ENCODE measurements around the gene E2F6.

The E2F6 gene

DNA sequence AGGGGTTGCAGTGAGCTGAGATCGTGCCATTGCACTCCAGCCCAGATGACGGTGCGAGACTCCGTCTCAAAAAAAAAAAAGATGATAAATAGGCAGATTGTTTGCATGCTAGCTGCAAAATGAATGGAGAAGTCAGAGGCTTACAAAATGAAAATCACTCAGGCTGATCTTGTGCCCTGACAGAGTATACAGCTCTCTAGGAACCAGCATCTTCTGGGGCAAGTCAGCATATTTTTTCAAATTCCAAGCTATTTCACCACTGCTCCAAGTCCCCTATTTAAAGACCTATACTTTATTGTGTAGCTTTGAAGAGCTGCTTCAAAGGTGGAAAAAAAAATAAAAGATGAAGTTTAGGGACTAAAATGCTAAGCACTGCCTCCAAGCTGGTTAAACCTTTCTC is 6.1 kb downstream of the E2F6 start:
- Histone ChIP-seq H3K9me3 (ENCODE audit: control insufficient read depth in 2 of 2, low read length in 2 of 2) (no peaks in the 10 kb centered on the region), H3K9ac (ENCODE audit: low read depth in 1 of 2, low read length in 2 of 2) (no peak overlapping the region), H3K36me3 (ENCODE audit: control insufficient read depth in 2 of 2, insufficient read depth in 2 of 2, low read length in 2 of 2) (peaks cover 0 to 4% of the 10 kb centered on the region in 2 donors), H3K4me1 (ENCODE audit: control insufficient read depth in 2 of 2, insufficient read depth in 2 of 2, low read length in 2 of 2) (peaks cover 3 to 7% of the 10 kb centered on the region in 2 donors), H3K27ac (ENCODE audit: low read depth in 2 of 2, low read length in 2 of 2) (no peak overlapping the region), H3K4me3 (ENCODE audit: low read length in 2 of 2) (no peak overlapping the region), H3K27me3 (ENCODE audit: control insufficient read depth in 2 of 2, insufficient read depth in 2 of 2, low read length in 2 of 2) (no peaks in the 10 kb centered on the region)

DNA sequence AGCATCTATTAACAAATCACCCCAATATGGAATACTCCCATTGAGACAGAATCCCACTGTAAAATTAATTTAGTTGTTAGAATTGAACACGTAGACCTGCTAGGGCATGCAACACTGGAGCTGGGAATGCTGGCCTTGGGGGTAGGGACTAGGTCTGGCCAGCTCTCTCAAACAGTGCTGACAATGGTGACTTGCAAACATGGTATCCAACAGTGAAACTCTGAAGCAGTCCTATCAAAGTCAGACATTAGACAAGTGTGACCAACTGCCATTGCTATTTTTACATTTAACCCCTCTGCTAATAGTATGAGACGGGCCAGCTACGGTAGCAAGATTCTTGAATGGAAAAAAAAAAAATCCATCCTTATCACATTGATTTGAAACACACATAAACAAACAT is 7.2 kb downstream of the E2F6 start:
- Histone ChIP-seq H3K27me3 (ENCODE audit: control insufficient read depth in 2 of 2, insufficient read depth in 2 of 2, low read length in 2 of 2) (no peaks in the 10 kb centered on the region), H3K9me3 (ENCODE audit: control insufficient read depth in 2 of 2, low read length in 2 of 2) (no peaks in the 10 kb centered on the region), H3K9ac (ENCODE audit: low read depth in 1 of 2, low read length in 2 of 2) (no peak overlapping the region), H3K27ac (ENCODE audit: low read depth in 2 of 2, low read length in 2 of 2) (no peak overlapping the region), H3K4me3 (ENCODE audit: low read length in 2 of 2) (no peak overlapping the region), H3K36me3 (ENCODE audit: control insufficient read depth in 2 of 2, insufficient read depth in 2 of 2, low read length in 2 of 2) (peaks cover 0 to 4% of the 10 kb centered on the region in 2 donors), H3K4me1 (ENCODE audit: control insufficient read depth in 2 of 2, insufficient read depth in 2 of 2, low read length in 2 of 2) (peaks cover 0 to 4% of the 10 kb centered on the region in 2 donors)

DNA sequence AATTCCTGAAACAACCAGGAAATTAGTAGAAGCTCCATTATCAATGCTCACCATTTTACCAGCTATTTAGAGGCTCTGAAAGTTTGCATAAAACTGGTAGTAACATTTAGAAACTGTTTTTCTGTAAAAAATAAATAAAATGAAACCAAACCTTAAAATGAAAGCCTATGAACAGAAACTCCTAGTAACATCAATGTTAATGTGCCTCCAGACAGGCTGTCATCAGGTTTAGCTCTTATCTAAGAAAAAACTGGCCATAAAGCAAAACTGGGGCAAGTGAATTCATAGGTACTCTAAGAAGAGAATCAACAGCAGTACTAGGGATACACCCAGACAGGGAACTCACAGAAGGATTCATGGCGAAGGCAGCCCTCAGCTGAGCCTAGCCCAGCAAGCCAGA is 8.0 kb downstream of the E2F6 start:
- Histone ChIP-seq H3K9me3 (ENCODE audit: control insufficient read depth in 2 of 2, low read length in 2 of 2) (no peaks in the 10 kb centered on the region), H3K36me3 (ENCODE audit: control insufficient read depth in 2 of 2, insufficient read depth in 2 of 2, low read length in 2 of 2) (peaks cover 2 to 7% of the 10 kb centered on the region in 2 donors), H3K27ac (ENCODE audit: low read depth in 2 of 2, low read length in 2 of 2) (no peak overlapping the region), H3K27me3 (ENCODE audit: control insufficient read depth in 2 of 2, insufficient read depth in 2 of 2, low read length in 2 of 2) (no peaks in the 10 kb centered on the region), H3K9ac (ENCODE audit: low read depth in 1 of 2, low read length in 2 of 2) (no peak overlapping the region), H3K4me3 (ENCODE audit: low read length in 2 of 2) (no peak overlapping the region), H3K4me1 (ENCODE audit: control insufficient read depth in 2 of 2, insufficient read depth in 2 of 2, low read length in 2 of 2) (no peaks in the 10 kb centered on the region)

DNA sequence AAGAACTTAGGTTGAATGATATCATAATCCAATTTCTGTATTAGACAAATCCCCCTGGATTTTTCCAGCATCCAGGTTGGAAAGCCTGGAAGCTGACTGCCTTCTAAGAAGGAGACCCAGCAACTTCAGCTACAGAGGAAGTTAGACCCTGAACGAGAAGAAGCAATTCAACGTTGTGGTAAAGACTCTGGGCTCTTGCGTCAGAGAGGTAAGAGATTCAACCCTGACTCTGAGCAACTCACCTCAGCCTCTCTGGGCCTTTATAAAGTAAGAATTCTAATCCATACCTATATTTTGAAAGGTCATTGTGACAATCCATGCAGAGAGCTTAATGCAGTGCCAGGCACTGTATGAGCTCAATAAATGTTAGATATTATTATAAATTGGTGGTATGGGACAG is 9.7 kb downstream of the E2F6 start:
- Histone ChIP-seq H3K27ac (ENCODE audit: low read depth in 2 of 2, low read length in 2 of 2) (no peak overlapping the region), H3K9me3 (ENCODE audit: control insufficient read depth in 2 of 2, low read length in 2 of 2) (no peaks in the 10 kb centered on the region), H3K4me1 (ENCODE audit: control insufficient read depth in 2 of 2, insufficient read depth in 2 of 2, low read length in 2 of 2) (no peaks in the 10 kb centered on the region), H3K27me3 (ENCODE audit: control insufficient read depth in 2 of 2, insufficient read depth in 2 of 2, low read length in 2 of 2) (no peaks in the 10 kb centered on the region), H3K9ac (ENCODE audit: low read depth in 1 of 2, low read length in 2 of 2) (no peak overlapping the region), H3K36me3 (ENCODE audit: control insufficient read depth in 2 of 2, insufficient read depth in 2 of 2, low read length in 2 of 2) (peaks cover 7 to 12% of the 10 kb centered on the region in 2 donors), H3K4me3 (ENCODE audit: low read length in 2 of 2) (no peak overlapping the region)

DNA sequence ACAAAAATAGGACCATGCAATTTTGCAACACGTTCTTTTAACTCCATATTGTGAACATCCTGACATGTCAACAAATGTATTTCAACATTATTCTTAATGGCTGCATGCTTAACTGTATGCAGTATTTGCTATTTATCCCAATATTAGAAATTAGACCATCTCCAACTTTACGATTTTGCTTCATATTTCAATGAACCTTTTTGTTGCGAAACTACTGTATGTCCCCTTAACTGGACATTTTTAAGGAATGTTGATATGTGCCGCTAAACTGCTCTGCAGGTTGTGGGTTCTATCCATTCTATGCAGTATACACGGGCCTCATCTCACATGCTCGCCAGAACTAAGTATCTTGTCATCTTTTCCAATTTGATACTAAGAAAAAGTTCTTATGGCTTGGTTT is 11.1 kb downstream of the E2F6 start:
- H3K4me1 ChIP-seq (ENCODE audit: control insufficient read depth in 2 of 2, insufficient read depth in 2 of 2, low read length in 2 of 2) = no peaks in the 10 kb centered on the region
- no peaks in the 10 kb centered on the region for H3K9me3 ChIP-seq (ENCODE audit: control insufficient read depth in 2 of 2, low read length in 2 of 2)
- H3K36me3 ChIP-seq (ENCODE audit: control insufficient read depth in 2 of 2, insufficient read depth in 2 of 2, low read length in 2 of 2) = peaks cover 12 to 16% of the 10 kb centered on the region in 2 donors
- H3K27ac ChIP-seq (ENCODE audit: low read depth in 2 of 2, low read length in 2 of 2) = no peak overlapping the region
- H3K4me3 ChIP-seq (ENCODE audit: low read length in 2 of 2) = no peak overlapping the region
- H3K27me3 ChIP-seq (ENCODE audit: control insufficient read depth in 2 of 2, insufficient read depth in 2 of 2, low read length in 2 of 2) = no peaks in the 10 kb centered on the region
- no peak overlapping the region for H3K9ac ChIP-seq (ENCODE audit: low read depth in 1 of 2, low read length in 2 of 2)

DNA sequence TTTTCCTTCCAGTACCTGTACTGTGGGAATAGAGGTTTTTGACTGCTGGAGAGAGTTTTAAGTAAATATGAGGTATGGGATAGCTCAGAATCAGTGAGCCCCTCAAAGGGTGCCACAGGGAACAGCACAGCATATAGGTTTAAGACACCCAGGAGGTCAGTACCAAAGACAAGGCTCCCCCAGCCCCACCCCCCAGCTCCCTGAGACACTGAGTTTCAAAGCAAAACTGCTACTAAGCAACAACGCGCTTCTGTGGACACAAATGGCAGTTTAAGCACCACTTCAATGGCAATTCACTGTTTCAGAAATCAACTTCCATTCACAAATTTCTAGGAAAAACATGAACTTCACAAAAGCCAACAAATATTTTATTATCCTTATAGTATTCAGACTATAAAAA is 15.2 kb downstream of the E2F6 start:
- H3K36me3 ChIP-seq (ENCODE audit: control insufficient read depth in 2 of 2, insufficient read depth in 2 of 2, low read length in 2 of 2) = peaks cover 28 to 39% of the 10 kb centered on the region in 2 donors
- H3K9ac ChIP-seq (ENCODE audit: low read depth in 1 of 2, low read length in 2 of 2) = no peak overlapping the region
- H3K9me3 ChIP-seq (ENCODE audit: control insufficient read depth in 2 of 2, low read length in 2 of 2) = no peaks in the 10 kb centered on the region
- no peak overlapping the region for H3K4me3 ChIP-seq (ENCODE audit: low read length in 2 of 2)
- H3K27ac ChIP-seq (ENCODE audit: low read depth in 2 of 2, low read length in 2 of 2) = no peak overlapping the region
- H3K27me3 ChIP-seq (ENCODE audit: control insufficient read depth in 2 of 2, insufficient read depth in 2 of 2, low read length in 2 of 2) = no peaks in the 10 kb centered on the region
- H3K4me1 ChIP-seq (ENCODE audit: control insufficient read depth in 2 of 2, insufficient read depth in 2 of 2, low read length in 2 of 2) = no peaks in the 10 kb centered on the region

DNA sequence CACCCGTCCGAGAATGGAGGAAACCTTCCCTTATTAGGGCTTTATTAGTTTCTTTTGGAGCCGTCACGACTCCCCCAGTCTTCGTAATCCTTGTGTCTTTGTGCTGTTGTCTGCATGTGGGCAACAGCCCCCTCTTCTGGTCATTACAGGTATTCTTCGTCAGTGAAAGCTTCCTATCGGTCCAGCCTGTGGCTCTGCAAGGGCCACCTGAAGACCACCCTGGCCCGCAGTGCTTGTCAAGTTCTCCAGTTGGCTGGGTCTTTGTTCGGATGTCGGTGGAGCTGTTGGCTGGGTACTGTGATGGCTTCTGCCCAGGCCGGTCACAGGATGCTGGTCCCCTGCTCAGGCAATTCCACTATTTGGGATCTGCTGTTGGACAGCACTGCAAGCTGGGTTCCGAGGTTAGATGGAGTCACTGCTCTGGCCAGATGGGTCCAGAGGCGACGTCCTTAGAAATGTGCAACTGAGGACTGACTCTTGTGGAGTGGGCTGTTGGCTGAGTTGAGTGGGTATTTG is 19.2 kb downstream of the E2F6 start:
- no peaks in the 10 kb centered on the region for H3K27me3 ChIP-seq (ENCODE audit: control insufficient read depth in 2 of 2, insufficient read depth in 2 of 2, low read length in 2 of 2)
- H3K9ac ChIP-seq (ENCODE audit: low read depth in 1 of 2, low read length in 2 of 2) = no peak overlapping the region
- peaks cover 20 to 41% of the 10 kb centered on the region in 2 donors for H3K36me3 ChIP-seq (ENCODE audit: control insufficient read depth in 2 of 2, insufficient read depth in 2 of 2, low read length in 2 of 2)
- H3K9me3 ChIP-seq (ENCODE audit: control insufficient read depth in 2 of 2, low read length in 2 of 2) = no peaks in the 10 kb centered on the region
- no peak overlapping the region for H3K4me3 ChIP-seq (ENCODE audit: low read length in 2 of 2)
- H3K27ac ChIP-seq (ENCODE audit: low read depth in 2 of 2, low read length in 2 of 2) = no peak overlapping the region
- H3K4me1 ChIP-seq (ENCODE audit: control insufficient read depth in 2 of 2, insufficient read depth in 2 of 2, low read length in 2 of 2) = no peaks in the 10 kb centered on the region

DNA sequence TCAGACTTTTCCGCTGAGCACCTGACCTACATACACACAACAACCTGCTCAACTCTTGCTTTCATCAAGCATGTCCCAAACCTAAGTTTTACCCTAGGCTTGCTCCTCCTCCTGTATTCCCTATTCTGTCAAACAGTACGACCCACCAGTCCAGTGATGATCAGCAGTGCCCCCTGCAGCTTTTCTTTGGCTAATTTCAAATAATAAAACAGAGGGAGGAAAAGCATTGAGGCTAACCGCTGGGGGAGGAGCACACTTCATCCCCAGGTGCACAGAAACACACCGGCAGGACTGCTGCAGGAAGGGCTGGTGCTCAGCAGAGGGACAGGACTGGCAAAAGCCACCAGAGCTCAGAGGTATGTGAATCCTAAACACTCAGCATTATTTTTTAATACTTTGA is 21.2 kb downstream of the E2F6 start:
- H3K9ac ChIP-seq (ENCODE audit: low read depth in 1 of 2, low read length in 2 of 2) = no peak overlapping the region
- no peaks in the 10 kb centered on the region for H3K4me1 ChIP-seq (ENCODE audit: control insufficient read depth in 2 of 2, insufficient read depth in 2 of 2, low read length in 2 of 2)
- no peaks in the 10 kb centered on the region for H3K9me3 ChIP-seq (ENCODE audit: control insufficient read depth in 2 of 2, low read length in 2 of 2)
- peaks cover 11 to 41% of the 10 kb centered on the region in 2 donors for H3K36me3 ChIP-seq (ENCODE audit: control insufficient read depth in 2 of 2, insufficient read depth in 2 of 2, low read length in 2 of 2)
- no peaks in the 10 kb centered on the region for H3K27me3 ChIP-seq (ENCODE audit: control insufficient read depth in 2 of 2, insufficient read depth in 2 of 2, low read length in 2 of 2)
- H3K27ac ChIP-seq (ENCODE audit: low read depth in 2 of 2, low read length in 2 of 2) = no peak overlapping the region
- H3K4me3 ChIP-seq (ENCODE audit: low read length in 2 of 2) = no peak overlapping the region

DNA sequence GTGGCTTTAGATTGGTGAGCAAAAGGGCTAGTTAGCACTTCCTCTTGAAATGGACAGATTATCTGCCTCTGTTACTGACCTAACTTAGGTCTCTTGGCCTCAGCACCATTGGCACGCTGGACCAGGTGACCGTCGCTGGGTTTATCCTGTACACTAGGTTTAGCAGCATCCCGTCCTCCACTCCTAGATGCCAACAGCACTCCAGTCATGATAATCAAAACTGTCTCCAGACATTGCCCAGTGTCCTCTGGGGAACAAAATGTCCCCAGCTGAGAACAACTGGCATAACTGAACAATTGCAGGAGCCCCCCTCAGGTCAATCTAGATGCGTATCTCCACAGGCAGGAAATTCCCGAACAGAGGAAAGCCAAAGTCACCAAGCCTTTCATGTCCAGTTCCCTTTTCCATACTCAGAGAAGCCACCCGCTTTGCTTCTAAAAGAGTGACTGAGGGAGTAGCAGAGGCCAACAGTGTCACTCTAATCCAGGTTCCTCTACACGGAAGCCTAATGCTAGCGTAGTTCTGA is 27.3 kb downstream of the E2F6 start:
- Histone ChIP-seq H3K36me3 (ENCODE audit: control insufficient read depth in 2 of 2, insufficient read depth in 2 of 2, low read length in 2 of 2) (peaks cover 0 to 5% of the 10 kb centered on the region in 2 donors), H3K9me3 (ENCODE audit: control insufficient read depth in 2 of 2, low read length in 2 of 2) (no peaks in the 10 kb centered on the region), H3K9ac (ENCODE audit: low read depth in 1 of 2, low read length in 2 of 2) (no peak overlapping the region), H3K27ac (ENCODE audit: low read depth in 2 of 2, low read length in 2 of 2) (no peak overlapping the region), H3K27me3 (ENCODE audit: control insufficient read depth in 2 of 2, insufficient read depth in 2 of 2, low read length in 2 of 2) (no peaks in the 10 kb centered on the region), H3K4me1 (ENCODE audit: control insufficient read depth in 2 of 2, insufficient read depth in 2 of 2, low read length in 2 of 2) (no peaks in the 10 kb centered on the region), H3K4me3 (ENCODE audit: low read length in 2 of 2) (no peak overlapping the region)

DNA sequence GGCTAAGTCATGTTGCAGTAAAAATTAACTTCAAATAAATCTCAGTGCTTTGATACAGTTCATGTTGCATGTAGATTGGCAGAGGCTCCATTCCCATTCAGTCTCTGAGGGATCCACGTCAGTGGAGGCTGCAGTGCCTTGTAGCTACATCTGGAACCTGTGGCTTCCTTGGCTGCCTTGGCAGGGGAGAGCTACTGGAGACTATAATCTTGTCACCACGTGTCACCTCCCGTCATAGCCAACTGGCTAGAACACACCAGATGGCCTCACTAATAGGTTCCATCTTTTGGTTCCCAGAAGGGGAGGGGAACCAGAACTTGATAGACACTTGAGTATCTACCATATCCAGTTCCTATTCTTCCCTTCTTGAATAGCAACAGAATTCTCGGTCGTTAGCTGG is 28.4 kb downstream of the E2F6 start:
- Histone ChIP-seq H3K27ac (ENCODE audit: low read depth in 2 of 2, low read length in 2 of 2) (no peak overlapping the region), H3K27me3 (ENCODE audit: control insufficient read depth in 2 of 2, insufficient read depth in 2 of 2, low read length in 2 of 2) (no peaks in the 10 kb centered on the region), H3K36me3 (ENCODE audit: control insufficient read depth in 2 of 2, insufficient read depth in 2 of 2, low read length in 2 of 2) (peaks cover 0 to 2% of the 10 kb centered on the region in 2 donors), H3K4me3 (ENCODE audit: low read length in 2 of 2) (no peak overlapping the region), H3K9me3 (ENCODE audit: control insufficient read depth in 2 of 2, low read length in 2 of 2) (no peaks in the 10 kb centered on the region), H3K4me1 (ENCODE audit: control insufficient read depth in 2 of 2, insufficient read depth in 2 of 2, low read length in 2 of 2) (no peaks in the 10 kb centered on the region), H3K9ac (ENCODE audit: low read depth in 1 of 2, low read length in 2 of 2) (no peak overlapping the region)

DNA sequence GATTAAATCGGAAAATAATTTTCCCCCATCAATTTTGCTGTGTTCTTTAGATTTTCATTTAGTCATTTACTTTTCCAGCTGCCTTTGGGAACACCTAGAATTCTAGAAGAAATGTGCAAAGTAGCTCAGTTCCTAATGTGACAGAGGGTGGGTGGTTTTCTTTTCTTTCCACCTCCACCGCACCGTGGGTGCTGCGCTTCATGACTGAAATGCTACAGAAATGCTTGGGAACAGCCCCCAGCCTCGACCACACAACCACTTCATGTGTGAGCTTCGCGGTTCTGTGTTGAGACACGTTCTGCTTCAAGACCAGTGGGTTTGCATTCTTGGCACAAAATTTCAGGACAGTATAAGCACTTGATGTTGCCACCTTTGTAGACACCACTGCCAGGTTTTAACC is 30.9 kb downstream of the E2F6 start:
- H3K9me3 ChIP-seq (ENCODE audit: control insufficient read depth in 2 of 2, low read length in 2 of 2) = no peaks in the 10 kb centered on the region
- H3K36me3 ChIP-seq (ENCODE audit: control insufficient read depth in 2 of 2, insufficient read depth in 2 of 2, low read length in 2 of 2) = no peaks in the 10 kb centered on the region
- H3K27me3 ChIP-seq (ENCODE audit: control insufficient read depth in 2 of 2, insufficient read depth in 2 of 2, low read length in 2 of 2) = no peaks in the 10 kb centered on the region
- H3K4me3 ChIP-seq (ENCODE audit: low read length in 2 of 2) = no peak overlapping the region
- peaks cover 0 to 5% of the 10 kb centered on the region in 2 donors for H3K4me1 ChIP-seq (ENCODE audit: control insufficient read depth in 2 of 2, insufficient read depth in 2 of 2, low read length in 2 of 2)
- H3K27ac ChIP-seq (ENCODE audit: low read depth in 2 of 2, low read length in 2 of 2) = no peak overlapping the region
- no peak overlapping the region for H3K9ac ChIP-seq (ENCODE audit: low read depth in 1 of 2, low read length in 2 of 2)

Measured in mucosa of rectum (tissue), 2 donors.